ENCODE results near the gene CTDNEP1.

Gene CTDNEP1

DNA sequence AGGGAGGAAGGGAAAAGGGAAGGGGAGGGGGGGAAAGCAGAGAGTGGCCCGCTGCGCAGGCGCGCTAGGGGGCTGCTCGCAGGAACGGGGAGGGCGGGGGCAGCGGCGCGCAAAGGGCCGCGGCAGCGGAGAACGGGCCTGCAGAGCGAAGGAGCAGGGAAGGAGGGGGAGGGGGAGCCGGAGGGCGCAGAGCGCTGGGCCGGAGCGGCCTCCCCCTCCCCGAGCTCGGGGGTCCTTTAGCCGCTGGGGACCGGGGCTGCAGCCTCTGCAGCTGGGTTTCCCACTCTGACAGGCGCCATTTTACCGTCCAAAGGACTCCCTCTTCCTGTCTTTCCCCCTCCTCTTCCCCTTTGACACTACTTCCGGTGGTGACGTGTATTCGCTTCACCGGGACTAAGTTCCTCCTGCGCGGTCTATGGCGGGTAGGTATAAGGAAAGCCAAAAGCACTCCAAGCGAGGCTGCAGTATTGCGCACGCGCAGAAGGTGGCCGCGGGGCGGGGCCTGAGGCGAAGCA is at the start of gene CTDNEP1:
CTDNEP1 (minus strand) TSS at position 74 of the 515 bp plus-strand sequence. CDS start 438 bp downstream, outside the sequence.
- peak; percentile 86 to 89 for DNase-seq

DNA sequence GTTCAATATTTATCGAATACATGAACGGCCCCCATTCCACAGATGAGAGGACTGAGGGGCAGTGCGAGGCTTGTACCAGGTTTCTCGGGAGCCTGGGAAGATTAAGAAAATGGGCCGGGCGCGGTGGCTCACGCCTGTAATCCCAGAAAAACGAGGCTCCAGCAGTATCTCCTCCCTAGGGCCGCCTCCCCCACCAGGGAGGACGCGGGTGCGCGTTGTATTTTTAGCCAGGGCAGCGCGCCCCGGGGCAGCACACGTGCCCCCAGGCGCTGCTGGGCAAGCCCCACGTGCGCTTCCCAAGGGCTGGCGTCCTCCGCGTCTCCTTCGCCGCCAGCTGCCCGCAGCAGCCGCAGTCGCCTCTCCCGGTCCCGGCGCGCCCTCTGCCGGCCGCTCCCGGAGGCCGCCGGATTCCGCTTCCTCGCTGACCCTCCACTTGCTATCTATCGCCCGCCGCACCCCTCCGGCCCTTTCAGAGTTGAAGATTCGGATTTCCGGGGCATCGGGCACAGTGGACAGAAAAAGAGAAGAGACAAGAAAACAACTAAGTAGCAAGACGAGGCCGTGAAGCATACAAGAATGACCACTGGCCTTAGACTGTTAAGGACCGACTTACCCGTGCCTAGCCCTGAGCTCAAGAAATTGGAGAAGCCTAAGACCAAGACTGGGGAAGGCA is 44.8 kb upstream of the CTDNEP1 start:
- DNase-seq: peak; percentile 16 to 29

DNA sequence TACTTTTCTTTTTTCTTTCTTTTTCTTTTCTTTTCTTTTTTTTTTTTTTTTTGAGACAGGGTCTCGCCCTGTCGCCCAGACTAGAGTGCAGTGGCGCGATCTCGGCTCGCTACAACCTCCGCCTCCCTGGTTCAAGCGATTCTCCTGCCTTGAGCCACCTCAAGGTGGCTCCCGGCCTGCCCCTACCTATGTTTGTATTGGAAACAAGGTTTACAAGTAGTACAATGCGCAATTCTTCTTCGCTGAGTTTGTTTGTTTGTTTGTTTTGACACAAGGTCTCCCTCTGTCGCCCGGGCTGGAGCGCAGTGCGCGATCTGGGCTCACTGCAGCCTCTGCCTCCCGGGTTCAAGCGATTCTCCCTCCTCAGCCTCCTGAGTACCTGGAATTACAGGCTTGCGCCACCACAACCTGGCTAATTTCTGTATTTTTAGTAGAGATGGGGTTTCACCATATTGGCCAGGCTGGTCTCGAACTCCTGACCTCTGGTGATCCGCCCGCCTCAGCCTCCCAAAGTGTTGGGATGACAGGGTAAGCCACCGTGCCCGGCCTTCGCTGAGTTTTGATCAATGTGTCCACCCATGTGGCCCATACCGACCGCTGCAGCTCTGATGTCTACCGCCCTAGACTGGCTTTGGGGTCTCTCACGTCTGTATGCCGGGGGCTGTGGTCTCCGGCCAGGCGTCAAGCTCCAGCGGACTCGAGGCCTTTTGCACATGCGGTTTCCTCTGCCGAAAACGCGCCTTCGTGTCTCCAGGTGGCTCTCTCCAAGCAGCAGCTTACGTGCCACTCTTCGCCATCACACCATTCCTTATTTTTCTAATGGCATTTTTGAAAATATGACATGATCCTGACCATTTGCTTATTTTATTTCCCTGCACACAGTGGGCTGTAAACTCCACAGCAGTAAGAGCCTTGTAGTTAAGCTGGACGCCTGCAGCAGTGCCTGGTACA is 44.0 kb upstream of the CTDNEP1 start:
- no peak for DNase-seq

- DNase-seq: peak; percentile 42 to 72
These were observed 43.1 kb upstream of the CTDNEP1 start, which contains the start of gene YBX2 for GRCh38 chr17:7294614-7295153. Gene YBX2 (minus strand): TSS chr17:7294639. CDS start chr17:7294500, 139 bp downstream.

- peak in 1 of 2 experiments; percentile 5 for DNase-seq
These were observed 42.5 kb upstream of the CTDNEP1 start for GRCh38 chr17:7293816-7294613.

- no peak for DNase-seq
These were observed 41.6 kb upstream of the CTDNEP1 start for GRCh38 chr17:7293159-7293558.

DNA sequence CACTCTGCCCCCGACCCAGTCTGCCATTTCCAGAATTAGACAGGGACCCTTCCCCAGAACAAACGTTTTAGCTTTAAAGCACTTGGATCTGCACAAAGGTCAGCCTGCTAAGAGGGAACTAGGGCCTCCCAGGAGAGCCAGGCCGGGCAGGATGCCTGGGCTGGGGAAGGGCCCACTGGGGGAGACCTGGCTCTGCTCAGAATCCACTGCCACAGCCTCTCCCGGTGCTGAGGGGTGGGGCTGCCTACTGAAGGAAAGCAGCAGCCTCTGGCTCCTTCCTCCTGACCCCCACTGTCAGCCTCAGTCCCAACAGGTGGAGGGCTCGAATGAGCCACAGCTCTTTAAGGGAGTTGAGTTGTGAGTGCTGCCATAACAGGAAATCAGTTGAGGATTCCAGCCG is 41.2 kb upstream of the CTDNEP1 start:
- no peak for DNase-seq

DNA sequence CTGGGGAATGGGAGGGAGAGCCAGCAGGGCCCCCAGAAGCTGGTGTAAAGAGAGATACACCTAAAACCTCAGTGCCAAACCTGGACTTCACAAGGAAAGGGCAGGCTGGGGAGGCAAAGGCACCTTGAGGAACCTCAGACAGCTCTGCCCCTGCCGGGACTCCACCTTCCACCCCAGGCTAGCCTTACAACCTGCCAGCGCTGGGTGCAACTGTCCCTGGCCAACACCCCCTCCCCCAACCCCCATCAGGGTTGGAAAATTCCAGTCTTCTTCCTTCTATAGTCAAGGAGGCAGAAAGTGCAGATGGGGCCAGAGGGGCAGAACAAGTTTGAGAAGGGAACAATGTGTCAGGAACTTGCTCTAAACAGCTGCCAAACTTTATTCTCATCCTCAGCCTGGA is 40.7 kb upstream of the CTDNEP1 start:
- no peak for DNase-seq

DNA sequence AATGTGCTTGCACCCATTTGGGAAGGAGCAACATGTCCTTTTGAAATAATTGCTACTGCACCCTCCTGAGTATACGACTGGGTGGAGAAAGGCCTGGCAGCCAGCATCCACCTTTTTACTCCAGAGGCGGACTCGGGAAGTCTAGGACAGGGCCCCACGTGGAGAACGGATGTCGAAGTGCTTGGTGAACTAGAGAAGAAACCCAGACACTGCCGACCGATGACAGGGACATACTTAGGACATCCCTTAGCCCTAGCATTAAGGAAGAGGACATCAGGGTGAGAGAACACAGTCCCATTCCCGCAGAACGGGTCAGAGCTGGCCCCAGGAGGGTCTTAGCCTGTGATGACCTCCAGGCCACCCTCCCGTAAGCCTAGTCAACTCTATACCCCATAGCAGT is 39.2 kb upstream of the CTDNEP1 start:
- no peak for DNase-seq

DNA sequence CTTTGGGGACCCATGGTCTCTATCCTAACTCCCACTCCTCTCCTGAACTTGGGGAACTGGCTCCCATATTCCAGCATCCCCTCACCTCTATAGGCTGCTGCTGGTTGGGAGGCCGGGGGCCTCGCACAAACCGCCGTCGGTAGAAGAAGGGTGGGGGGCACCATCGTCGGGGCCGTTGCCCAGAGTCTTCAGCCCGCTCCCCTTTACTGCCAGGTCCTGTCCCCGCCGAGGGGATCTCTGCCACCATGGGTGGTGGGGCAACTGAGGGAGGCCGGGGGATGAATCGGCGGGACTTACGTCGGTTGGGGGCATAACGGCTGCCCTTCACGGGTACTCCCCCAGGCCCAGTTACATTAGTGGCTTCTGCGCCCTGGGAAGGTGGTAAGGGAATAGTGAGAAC is 38.6 kb upstream of the CTDNEP1 start:
- no peak for DNase-seq

GRCh38 chr17:7289256-7290032 is 37.9 kb upstream of the CTDNEP1 start:
- DNase-seq: no peak

DNA sequence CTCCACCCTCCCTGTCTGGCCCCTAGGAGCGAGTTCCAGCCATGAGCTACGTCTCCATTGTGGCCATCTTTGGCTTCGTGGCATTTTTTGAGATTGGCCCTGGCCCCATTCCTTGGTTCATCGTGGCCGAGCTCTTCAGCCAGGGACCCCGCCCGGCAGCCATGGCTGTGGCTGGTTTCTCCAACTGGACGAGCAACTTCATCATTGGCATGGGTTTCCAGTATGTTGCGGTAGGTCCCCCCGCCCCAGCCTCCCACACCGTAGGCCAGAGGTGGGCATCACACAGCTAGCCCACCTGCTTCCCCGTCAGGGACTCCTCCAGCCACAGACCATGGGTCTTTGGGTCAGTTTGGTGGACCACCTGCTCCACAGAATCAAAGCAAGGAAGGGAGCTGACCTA is 34.1 kb upstream of the CTDNEP1 start:
- no peak for DNase-seq

- no peak for DNase-seq
These were observed 33.4 kb upstream of the CTDNEP1 start for GRCh38 chr17:7284911-7285310.

DNA sequence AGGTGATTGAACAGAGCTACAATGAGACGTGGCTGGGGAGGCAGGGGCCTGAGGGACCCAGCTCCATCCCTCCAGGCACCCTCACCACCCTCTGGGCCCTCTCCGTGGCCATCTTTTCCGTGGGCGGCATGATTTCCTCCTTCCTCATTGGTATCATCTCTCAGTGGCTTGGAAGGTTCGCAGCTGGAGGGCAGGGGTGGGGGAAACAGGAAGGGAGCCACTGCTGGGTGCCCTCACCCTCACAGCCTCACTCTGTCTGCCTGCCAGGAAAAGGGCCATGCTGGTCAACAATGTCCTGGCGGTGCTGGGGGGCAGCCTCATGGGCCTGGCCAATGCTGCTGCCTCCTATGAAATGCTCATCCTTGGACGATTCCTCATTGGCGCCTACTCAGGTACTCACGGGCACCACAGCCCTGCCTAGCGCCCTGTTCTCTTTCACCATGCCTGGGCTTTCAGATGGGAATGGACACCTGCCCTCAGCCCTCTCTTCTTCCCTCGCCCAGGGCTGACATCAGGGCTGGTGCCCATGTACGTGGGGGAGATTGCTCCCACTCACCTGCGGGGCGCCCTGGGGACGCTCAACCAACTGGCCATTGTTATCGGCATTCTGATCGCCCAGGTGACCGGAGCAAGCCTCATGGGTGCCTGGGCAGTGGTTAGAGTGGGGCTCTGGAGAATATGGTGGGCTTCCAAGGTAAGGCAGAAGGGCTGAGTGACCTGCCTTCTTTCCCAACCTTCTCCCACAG is 32.1 kb upstream of the CTDNEP1 start:
- no peak for DNase-seq

- no peak for DNase-seq
These were observed 31.3 kb upstream of the CTDNEP1 start for GRCh38 chr17:7282752-7283321.

DNA sequence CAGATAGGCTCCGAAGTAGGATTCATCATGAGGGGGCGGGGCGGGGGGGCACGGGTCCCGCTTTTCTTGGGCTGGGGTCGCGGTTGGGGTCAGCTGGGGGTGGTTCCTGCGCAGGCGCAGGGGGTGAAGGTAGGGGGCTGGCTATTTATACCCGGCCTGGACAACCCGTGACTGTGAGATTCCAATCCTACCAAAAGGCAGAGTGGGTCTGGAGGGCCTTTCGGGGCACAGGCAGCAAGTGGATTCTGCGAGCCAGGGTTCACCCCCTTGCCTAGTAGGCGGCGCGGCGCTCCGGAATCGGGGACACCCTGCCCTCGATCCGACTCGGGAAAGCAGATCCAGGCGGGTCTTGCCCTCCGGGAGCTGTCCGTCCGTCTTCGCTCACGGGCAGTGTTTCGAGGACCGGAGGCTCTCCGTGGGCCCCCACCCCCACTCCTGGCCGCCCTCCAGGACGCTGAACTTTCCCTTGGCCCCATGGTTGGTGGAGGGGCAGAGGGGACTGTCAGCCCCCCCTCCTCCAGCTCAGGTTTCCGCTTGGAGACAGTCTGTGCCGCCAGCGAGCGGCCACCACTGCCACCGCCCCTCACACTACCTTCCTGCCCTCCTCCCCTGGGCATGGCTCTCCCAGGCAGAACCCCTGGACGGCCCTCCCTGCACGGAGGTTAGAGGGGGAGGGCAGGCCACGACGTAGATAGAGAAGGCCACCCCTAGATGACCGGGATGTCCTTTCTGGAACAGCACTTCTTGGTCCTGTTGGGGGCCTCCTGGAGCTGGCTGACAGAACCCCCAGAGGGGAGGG is 30.6 kb upstream of the CTDNEP1 start:
- DNase-seq: no peak

DNA sequence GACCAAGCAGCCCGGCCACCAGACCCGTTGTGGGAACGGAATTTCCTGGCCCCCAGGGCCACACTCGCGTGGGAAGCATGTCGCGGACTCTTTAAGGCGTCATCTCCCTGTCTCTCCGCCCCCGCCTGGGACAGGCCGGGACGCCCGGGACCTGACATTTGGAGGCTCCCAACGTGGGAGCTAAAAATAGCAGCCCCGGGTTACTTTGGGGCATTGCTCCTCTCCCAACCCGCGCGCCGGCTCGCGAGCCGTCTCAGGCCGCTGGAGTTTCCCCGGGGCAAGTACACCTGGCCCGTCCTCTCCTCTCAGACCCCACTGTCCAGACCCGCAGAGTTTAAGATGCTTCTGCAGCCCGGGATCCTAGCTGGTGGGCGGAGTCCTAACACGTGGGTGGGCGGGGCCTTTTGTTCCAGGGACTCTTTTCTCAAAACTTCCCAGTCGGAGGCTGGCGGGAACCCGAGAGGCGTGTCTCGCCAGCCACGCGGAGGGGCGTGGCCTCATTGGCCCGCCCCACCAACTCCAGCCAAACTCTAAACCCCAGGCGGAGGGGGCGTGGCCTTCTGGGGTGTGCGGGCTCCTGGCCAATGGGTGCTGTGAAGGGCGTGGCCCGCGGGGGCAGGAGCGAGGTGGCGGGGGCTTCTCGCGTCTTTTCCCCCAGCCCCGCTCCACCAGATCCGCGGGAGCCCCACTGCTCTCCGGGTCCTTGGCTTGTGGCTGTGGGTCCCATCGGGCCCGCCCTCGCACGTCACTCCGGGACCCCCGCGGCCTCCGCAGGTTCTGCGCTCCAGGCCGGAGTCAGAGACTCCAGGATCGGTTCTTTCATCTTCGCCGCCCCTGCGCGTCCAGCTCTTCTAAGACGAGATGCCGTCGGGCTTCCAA is 29.8 kb upstream of the CTDNEP1 start, which contains the start of gene SLC2A4:
SLC2A4 (plus strand) TSS at position 645 of the 879 bp plus-strand sequence; CDS start at position 862, 217 bp downstream.
- peak; percentile 82 to 90 for DNase-seq

DNA sequence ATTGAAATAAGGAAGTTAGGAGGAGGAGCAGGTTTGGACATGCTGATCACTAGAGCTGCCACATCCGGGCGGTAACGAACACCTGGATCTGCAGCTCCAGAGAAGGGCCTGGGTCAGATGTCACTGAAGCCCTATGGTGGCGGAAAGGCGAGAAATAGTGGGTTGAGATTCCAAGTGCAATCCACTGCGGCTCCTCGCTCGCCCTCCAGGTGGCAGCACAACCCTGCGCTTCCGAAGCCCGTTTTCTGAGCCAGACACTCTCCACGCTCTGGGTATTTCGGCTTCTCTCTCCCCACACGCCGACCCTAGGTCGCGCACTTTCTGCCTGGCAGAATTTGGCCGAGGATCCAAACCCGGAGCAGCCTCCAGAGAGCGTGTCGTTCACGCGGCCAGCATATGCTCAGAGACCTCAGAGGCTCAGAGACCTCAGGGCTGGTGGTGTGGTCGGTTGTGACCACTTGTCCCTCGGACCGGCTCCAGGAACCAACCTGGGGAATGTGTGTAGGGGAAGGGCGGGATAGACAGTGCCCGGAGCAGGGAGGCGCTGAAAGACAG is 29.1 kb upstream of the CTDNEP1 start:
- peak in 1 of 2 experiments; percentile 17 for DNase-seq
